Hepatocyte (in vitro differentiated cells): ENCODE data around the gene NADSYN1. TPM values are rescaled to one million over a fixed set of nuclear protein-coding genes. Genes with fewer than 3 reads are reported as not detected.

Experiments used
- DNase-seq: peaks from one replicate; pipeline ENCODE4 v3.0.0-alpha.2; 2016; ENCODE audit warnings: low spot score
- H2AFZ ChIP-seq: fragments of 200-600 bp; sonication (generic); 2 replicates; pipeline ENCODE4 v1.6.0; 2016; ENCODE audit warnings: antibody characterized with exemption, mild to moderate bottlenecking
- H3K27ac ChIP-seq: fragments of 200-600 bp; sonication (generic); 2 replicates; pipeline ENCODE4 v1.5.1; 2016; ENCODE audit warnings: mild to moderate bottlenecking
- H3K27me3 ChIP-seq: fragments of 200-600 bp; sonication (generic); 2 replicates; pipeline ENCODE4 v1.6.1; 2016
- H3K36me3 ChIP-seq: fragments of 200-600 bp; sonication (generic); replicated peaks from 2 replicates; pipeline ENCODE4 v1.5.1; 2016; ENCODE audit warnings: low read depth; ENCODE audit not compliant: insufficient read depth
- H3K4me1 ChIP-seq: fragments of 200-600 bp; sonication (generic); 2 replicates; pipeline ENCODE4 v1.5.1; 2016; ENCODE audit warnings: mild to moderate bottlenecking, moderate library complexity; ENCODE audit not compliant: insufficient read depth
- H3K4me2 ChIP-seq: fragments of 200-600 bp; sonication (generic); 2 replicates; pipeline ENCODE4 v1.6.0; 2016
- H3K4me3 ChIP-seq: fragments of 200-600 bp; sonication (generic); 2 replicates; pipeline ENCODE4 v1.5.1; 2016; ENCODE audit warnings: mild to moderate bottlenecking
- H3K79me2 ChIP-seq: fragments of 200-600 bp; sonication (generic); 2 replicates; pipeline ENCODE4 v1.6.0; 2017; ENCODE audit warnings: mild to moderate bottlenecking
- H3K9me2 ChIP-seq: fragments of 200-600 bp; sonication (generic); replicated peaks from 2 replicates; pipeline ENCODE4 v1.6.0; 2017; ENCODE audit warnings: mild to moderate bottlenecking; ENCODE audit not compliant: insufficient read depth
- H3K9me3 ChIP-seq: fragments of 200-600 bp; sonication (generic); 2 replicates; pipeline ENCODE4 v1.5.1; 2016; ENCODE audit warnings: low read depth, mild to moderate bottlenecking
- H4K20me1 ChIP-seq: fragments of 200-600 bp; sonication (generic); 2 replicates; pipeline ENCODE4 v1.6.0; 2016; ENCODE audit warnings: mild to moderate bottlenecking; ENCODE audit not compliant: insufficient read depth, poor library complexity, severe bottlenecking
- CTCF ChIP-seq: fragments of 200-600 bp; sonication (generic); IDR thresholded peaks from 2 replicates; pipeline ENCODE4 v1.5.1; 2016; ENCODE audit warnings: antibody characterized with exemption, mild to moderate bottlenecking; ENCODE audit not compliant: poor library complexity
- EZH2 ChIP-seq: fragments of 200-600 bp; sonication (generic); IDR thresholded peaks from 2 replicates; pipeline ENCODE4 v1.6.1; 2016; ENCODE audit warnings: antibody characterized with exemption, mild to moderate bottlenecking, borderline replicate concordance
- EZH2phosphoT487 ChIP-seq: fragments of 200-600 bp; sonication (generic); IDR thresholded peaks from one replicate; pipeline ENCODE4 v1.6.1; 2018; ENCODE audit warnings: antibody characterized with exemption, mild to moderate bottlenecking, low read depth, moderate library complexity; ENCODE audit not compliant: unreplicated experiment, severe bottlenecking
- WGBS: methylation state at CpG from one replicate; pipeline ENCODE4 v1.1.6; 2016; ENCODE audit warnings: low lambda C conversion rate; ENCODE audit errors: missing lambda C conversion rate; 5-methylcytosine and 5-hydroxymethylcytosine counted together
- polyA plus RNA-seq: library from polyadenylated mRNA; unstranded; fragments of >200 nt; fragmentation: Nextera tagmentation; extraction: Ambion mirVana; gene quantifications from 2 replicates; pipeline ENCODE4 v1.2.1, GENCODE V29; 2016
- total RNA-seq: library from RNA; depleted of rRNA; stranded (reverse); fragments of >200 nt; gene quantifications from 2 replicates; pipeline ENCODE4 v1.2.3, GENCODE V29; 2014

Gene NADSYN1
- total and polyA plus RNA-seq, 2 experiments from 2014 or later, result 42.0 to 43.7 TPM

- no peaks in the 10 kb centered on the region for H3K36me3 ChIP-seq
- TF ChIP-seq EZH2phosphoT487, result no peak
- TF ChIP-seq CTCF, result no peak
- H3K4me3 ChIP-seq, result no peak overlapping the region
- no peak overlapping the region for H3K4me2 ChIP-seq
- 98% methylated on average over 23 of the region's 23 CpGs for whole genome bisulfite sequencing
- H2AFZ ChIP-seq, result no peak overlapping the region
- H3K27ac ChIP-seq, result no peak overlapping the region
- no peaks in the 10 kb centered on the region for H3K9me3 ChIP-seq
- no peaks in the 10 kb centered on the region for H3K27me3 ChIP-seq
- DNase-seq, result no peak
- no peaks in the 10 kb centered on the region for H3K9me2 ChIP-seq
- no peaks in the 10 kb centered on the region for H4K20me1 ChIP-seq
- H3K79me2 ChIP-seq, result peaks cover 14% of the 10 kb centered on the region
- H3K4me1 ChIP-seq, result peaks cover 3% of the 10 kb centered on the region
Observed at GRCh38 chr11:71459076-71459766, 6.2 kb downstream of the NADSYN1 start.

- Histone ChIP-seq H3K36me3 (no peaks in the 10 kb centered on the region), H3K79me2 (peaks cover 9% of the 10 kb centered on the region), H3K27me3 (no peaks in the 10 kb centered on the region), H3K27ac (no peak overlapping the region), H3K9me3 (no peaks in the 10 kb centered on the region), H3K4me1 (no peaks in the 10 kb centered on the region), H3K4me3 (no peak overlapping the region), H4K20me1 (no peaks in the 10 kb centered on the region), H2AFZ (no peak overlapping the region), H3K4me2 (no peak overlapping the region), H3K9me2 (no peaks in the 10 kb centered on the region)
- 78% methylated on average over 11 of the region's 11 CpGs for WGBS
- no peak for TF ChIP-seq EZH2phosphoT487
- TF ChIP-seq EZH2, result no peak
- no peak for TF ChIP-seq CTCF
- no peak for DNase-seq
Observed at GRCh38 chr11:71459767-71460320, 6.8 kb downstream of the NADSYN1 start.

GRCh38 chr11:71461696-71462095, 8.7 kb downstream of the NADSYN1 start:
- H3K27ac ChIP-seq, result no peak overlapping the region
- no peaks in the 10 kb centered on the region for H3K27me3 ChIP-seq
- 95% methylated on average over 9 of the region's 9 CpGs for whole genome bisulfite sequencing
- H4K20me1 ChIP-seq, result no peaks in the 10 kb centered on the region
- H3K9me3 ChIP-seq, result no peaks in the 10 kb centered on the region
- H3K4me1 ChIP-seq, result no peaks in the 10 kb centered on the region
- H3K36me3 ChIP-seq, result no peaks in the 10 kb centered on the region
- DNase-seq, result no peak
- no peak overlapping the region for H3K4me3 ChIP-seq
- no peaks in the 10 kb centered on the region for H3K79me2 ChIP-seq
- no peak overlapping the region for H3K4me2 ChIP-seq
- TF ChIP-seq EZH2phosphoT487, result no peak
- no peak for TF ChIP-seq CTCF
- TF ChIP-seq EZH2, result no peak
- H3K9me2 ChIP-seq, result no peaks in the 10 kb centered on the region
- H2AFZ ChIP-seq, result no peak overlapping the region
